Calu3 (cell line): ENCODE results near the gene ALLC. TPM values are rescaled to one million over a fixed set of nuclear protein-coding genes. Genes with fewer than 3 reads are reported as not detected.

Experiments used
- BruUV-seq: library from RNA; stranded (reverse); fragments of 400-500 nt; replicated peaks from 2 replicates; lab custom pipeline; 2021; lab: Mats Ljungman, UMichigan
- CTCF ChIA-PET: fragments of 300-600 bp; sonication (Branson Sonifier 250); formaldehyde crosslinking; loops from one replicate; lab custom pipeline; 2022; ENCODE audit warnings: antibody characterized with exemption; lab: Charles Lee
- DNase-seq: peaks from one replicate; pipeline ENCODE4 v3.0.0; 2022
- H3K27ac Mint-ChIP-seq: one replicate; pipeline ENCODE4 v1.8.0; 2022; ENCODE audit warnings: mixed read lengths; ENCODE audit not compliant: unreplicated experiment
- H3K27me3 Mint-ChIP-seq: one replicate; pipeline ENCODE4 v1.8.0; 2022; ENCODE audit warnings: mixed read lengths; ENCODE audit not compliant: unreplicated experiment
- H3K36me3 Mint-ChIP-seq: one replicate; pipeline ENCODE4 v1.8.0; 2022; ENCODE audit warnings: mild to moderate bottlenecking, moderate library complexity, mixed read lengths; ENCODE audit not compliant: insufficient read depth, unreplicated experiment
- H3K4me1 Mint-ChIP-seq: one replicate; pipeline ENCODE4 v1.8.0; 2022; ENCODE audit warnings: mild to moderate bottlenecking, low read depth, mixed read lengths; ENCODE audit not compliant: unreplicated experiment
- H3K4me3 Mint-ChIP-seq: one replicate; pipeline ENCODE4 v1.8.0; 2022; ENCODE audit warnings: mild to moderate bottlenecking, low read depth, moderate library complexity, mixed read lengths; ENCODE audit not compliant: unreplicated experiment
- H3K9me3 Mint-ChIP-seq: one replicate; pipeline ENCODE4 v1.8.0; 2022; ENCODE audit warnings: low read depth, mixed read lengths; ENCODE audit not compliant: unreplicated experiment
- intact Hi-C: fragments of 100-400 bp; cut with micrococcal nuclease; formaldehyde crosslinking; loops from one replicate; pipeline ENCODE4 v1.10.0; 2022; ENCODE audit not compliant: unreplicated experiment
- total RNA-seq: library from RNA; stranded (reverse); gene quantifications from 2 replicates; pipeline ENCODE4 v1.2.3, GENCODE V29; 2022
- TF ChIP-seq, protein P1 (sequence below): fragments of 200-600 bp; IDR thresholded peaks from one replicate; pipeline ENCODE4 v1.8.0; 2022; ENCODE audit warnings: antibody characterized with exemption; ENCODE audit not compliant: unreplicated experiment

ALLC gene
- total RNA-seq, 1 experiment from 2014 or later: not detected

DNA sequence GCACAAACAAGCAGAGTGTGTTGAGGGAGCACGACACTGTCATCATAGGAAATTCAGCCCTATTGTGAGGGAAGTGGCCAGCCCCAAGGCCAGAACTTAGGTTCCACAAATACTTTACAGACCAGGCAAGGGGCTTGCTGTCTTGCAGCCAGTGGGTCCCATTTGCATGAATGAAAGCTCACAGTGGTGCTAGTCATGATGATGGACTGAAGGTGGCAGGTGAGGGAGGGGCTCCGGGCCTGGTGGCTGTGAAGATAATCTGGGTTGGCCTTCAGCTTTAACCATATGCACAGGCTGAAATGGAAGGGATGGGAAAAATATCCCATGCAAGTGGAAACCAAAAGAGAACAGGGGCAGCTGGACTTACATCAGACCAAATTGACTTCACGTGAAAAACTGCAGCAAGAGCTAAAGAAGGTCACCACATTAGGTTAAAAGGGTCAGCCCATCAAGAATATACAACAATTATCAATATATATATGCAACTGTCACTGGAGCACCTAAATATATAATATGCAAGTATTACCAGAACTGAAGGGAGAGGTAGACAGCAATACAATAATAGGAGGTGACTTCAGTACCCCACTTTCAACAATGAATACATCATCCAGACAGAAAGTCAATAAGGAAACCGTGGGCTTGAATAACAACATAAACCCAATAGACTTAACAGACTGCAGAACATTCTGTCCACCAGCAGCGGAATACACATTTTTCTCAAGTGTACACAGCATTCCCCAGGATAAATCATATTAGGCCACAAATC, 84.9 kb downstream of the ALLC start:
- Mint-ChIP-seq H3K4me3 (no peak overlapping the region), H3K9me3 (peaks cover 8% of the 10 kb centered on the region), H3K27me3 (peaks cover 25% of the 10 kb centered on the region), H3K27ac (no peak overlapping the region), H3K4me1 (no peaks in the 10 kb centered on the region), H3K36me3 (no peaks in the 10 kb centered on the region)
- CTCF ChIA-PET: no interaction called here
- BruUV-seq: no TSS peak
- TF ChIP-seq, protein P1, sequence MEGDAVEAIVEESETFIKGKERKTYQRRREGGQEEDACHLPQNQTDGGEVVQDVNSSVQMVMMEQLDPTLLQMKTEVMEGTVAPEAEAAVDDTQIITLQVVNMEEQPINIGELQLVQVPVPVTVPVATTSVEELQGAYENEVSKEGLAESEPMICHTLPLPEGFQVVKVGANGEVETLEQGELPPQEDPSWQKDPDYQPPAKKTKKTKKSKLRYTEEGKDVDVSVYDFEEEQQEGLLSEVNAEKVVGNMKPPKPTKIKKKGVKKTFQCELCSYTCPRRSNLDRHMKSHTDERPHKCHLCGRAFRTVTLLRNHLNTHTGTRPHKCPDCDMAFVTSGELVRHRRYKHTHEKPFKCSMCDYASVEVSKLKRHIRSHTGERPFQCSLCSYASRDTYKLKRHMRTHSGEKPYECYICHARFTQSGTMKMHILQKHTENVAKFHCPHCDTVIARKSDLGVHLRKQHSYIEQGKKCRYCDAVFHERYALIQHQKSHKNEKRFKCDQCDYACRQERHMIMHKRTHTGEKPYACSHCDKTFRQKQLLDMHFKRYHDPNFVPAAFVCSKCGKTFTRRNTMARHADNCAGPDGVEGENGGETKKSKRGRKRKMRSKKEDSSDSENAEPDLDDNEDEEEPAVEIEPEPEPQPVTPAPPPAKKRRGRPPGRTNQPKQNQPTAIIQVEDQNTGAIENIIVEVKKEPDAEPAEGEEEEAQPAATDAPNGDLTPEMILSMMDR: no peak
- DNase-seq: no peak
- intact Hi-C loops: no loop called here

DNA sequence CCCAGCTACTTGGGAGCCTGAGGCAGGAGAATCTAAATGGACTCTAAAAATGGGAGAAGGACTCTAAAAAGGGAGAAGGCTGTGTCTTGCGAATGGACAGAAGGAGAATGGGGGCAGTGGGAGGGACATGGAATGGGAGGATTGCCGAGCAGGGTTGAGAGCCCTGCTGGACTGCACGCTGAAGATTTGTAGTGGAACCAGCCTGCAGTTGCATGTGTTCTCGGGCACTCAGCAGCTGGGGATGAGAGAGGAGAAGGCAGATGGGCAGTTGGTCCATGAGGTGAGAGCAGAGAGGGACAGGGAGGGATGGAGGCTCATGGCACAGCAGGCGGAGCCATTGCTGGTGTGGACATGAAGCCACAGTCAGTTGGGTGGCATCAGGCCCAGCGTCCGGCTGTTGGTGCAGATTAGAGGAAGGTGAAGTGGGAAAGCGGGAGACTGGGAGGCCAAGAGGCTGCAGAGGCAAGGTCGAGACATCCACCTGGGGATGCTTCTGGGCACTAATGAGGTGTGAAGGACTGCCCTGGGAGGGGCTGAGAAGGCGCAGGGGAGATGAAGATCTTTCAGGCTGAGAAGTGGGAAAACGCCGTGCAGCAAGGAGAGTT, 86.1 kb downstream of the ALLC start:
- intact Hi-C loops: no loop called here
- Mint-ChIP-seq H3K9me3 (peaks cover 8% of the 10 kb centered on the region), H3K36me3 (no peaks in the 10 kb centered on the region), H3K4me1 (no peaks in the 10 kb centered on the region), H3K27me3 (peaks cover 31% of the 10 kb centered on the region), H3K27ac (no peak overlapping the region), H3K4me3 (no peak overlapping the region)
- CTCF ChIA-PET: no interaction called here
- DNase-seq: no peak
- TF ChIP-seq, protein P1: no peak
- BruUV-seq: no TSS peak

DNA sequence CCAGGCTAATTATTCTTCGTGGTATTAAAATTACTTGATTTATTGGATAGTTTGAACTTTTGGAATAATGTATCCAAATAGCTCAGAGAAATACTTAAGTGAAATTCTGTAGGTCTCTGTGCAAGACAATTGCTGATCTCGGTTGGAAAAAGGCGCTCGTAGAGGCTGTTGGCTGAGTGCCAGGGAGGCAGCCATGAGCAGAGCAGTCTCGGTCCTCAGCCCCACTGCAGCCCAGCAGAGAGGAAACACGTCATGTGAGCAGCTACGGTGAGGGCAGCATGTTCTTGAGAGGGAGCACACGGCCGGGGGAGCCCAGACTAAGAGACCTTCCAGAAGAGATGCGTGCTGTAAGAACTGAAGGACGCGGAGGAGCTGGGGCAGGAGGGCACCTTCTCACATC, 87.9 kb downstream of the ALLC start:
- intact Hi-C loops: no loop called here

DNA sequence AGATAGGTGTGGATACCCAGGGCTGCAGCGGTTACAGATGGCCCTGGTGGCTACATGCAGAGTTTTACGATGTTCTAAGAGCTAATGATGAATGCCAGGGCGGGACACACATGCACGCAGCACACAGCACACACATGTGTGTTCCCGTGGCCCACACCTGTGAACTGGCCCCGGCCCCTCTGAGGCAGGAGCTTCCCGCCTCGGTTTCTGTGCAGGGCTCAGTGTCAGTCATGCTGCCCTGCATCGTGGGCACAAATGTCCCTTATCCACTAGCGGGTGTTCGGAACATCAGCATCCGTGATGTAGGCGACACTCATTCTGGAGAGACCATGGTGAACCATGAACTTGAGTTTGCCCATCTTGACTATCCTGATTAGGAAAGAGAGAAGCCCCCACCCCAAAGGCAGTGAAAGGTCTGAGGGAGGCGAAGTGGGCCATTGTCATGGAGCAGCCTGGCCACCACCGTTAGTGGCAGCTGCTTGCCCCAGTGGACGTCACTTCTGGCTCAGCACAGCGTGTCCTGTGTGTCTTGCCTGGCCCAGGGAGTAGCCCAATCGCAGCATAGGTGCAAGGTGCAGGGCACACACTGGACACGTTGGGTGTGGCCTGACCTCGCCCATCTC, 89.1 kb downstream of the ALLC start:
- H3K36me3 Mint-ChIP-seq: no peaks in the 10 kb centered on the region
- no peak overlapping the region for H3K27ac Mint-ChIP-seq
- no peaks in the 10 kb centered on the region for H3K4me1 Mint-ChIP-seq
- no TSS peak for BruUV-seq
- peaks cover 52% of the 10 kb centered on the region for H3K27me3 Mint-ChIP-seq
- DNase-seq: no peak
- CTCF ChIA-PET: no interaction called here
- TF ChIP-seq, protein P1: no peak
- intact Hi-C loops: no loop called here
- no peak overlapping the region for H3K4me3 Mint-ChIP-seq
- peaks cover 8% of the 10 kb centered on the region for H3K9me3 Mint-ChIP-seq

More for the DNA sequence above, 87.9 kb downstream of the ALLC start:
- BruUV-seq: no TSS peak
- no peak for DNase-seq
- CTCF ChIA-PET: interaction anchor here (0.8 kb wide), 1 partner anchor 10 kb away, joined by 5 read pairs; no protein-coding TSS in a partner anchor
- H3K4me1 Mint-ChIP-seq: no peaks in the 10 kb centered on the region
- H3K4me3 Mint-ChIP-seq: no peak overlapping the region
- H3K36me3 Mint-ChIP-seq: no peaks in the 10 kb centered on the region
- TF ChIP-seq, protein P1: no peak
- H3K27ac Mint-ChIP-seq: no peak overlapping the region
- peaks cover 8% of the 10 kb centered on the region for H3K9me3 Mint-ChIP-seq
- peaks cover 46% of the 10 kb centered on the region for H3K27me3 Mint-ChIP-seq
